Neuron (in vitro differentiated cells): ENCODE data around the gene BGN.

Experiments
- H2AFZ ChIP-seq: one replicate; pipeline ENCODE4 v1.6.1; 2013; ENCODE audit warnings: low read depth, mild to moderate bottlenecking, inconsistent platforms, low read length, moderate library complexity
- H3K27me3 ChIP-seq: one replicate; pipeline ENCODE4 v1.6.1; 2013; ENCODE audit warnings: low read length; ENCODE audit not compliant: insufficient read depth
- H3K36me3 ChIP-seq: one replicate; pipeline ENCODE4 v1.6.1; 2013; ENCODE audit warnings: low read length; ENCODE audit not compliant: insufficient read depth
- H3K4me1 ChIP-seq: one replicate; pipeline ENCODE4 v1.6.1; 2013; ENCODE audit warnings: low read length; ENCODE audit not compliant: insufficient read depth
- H3K4me3 ChIP-seq: 2 replicates; pipeline ENCODE4 v1.5.1; 2013; ENCODE audit warnings: mild to moderate bottlenecking, low read length, moderate library complexity
- H3K9me3 ChIP-seq: one replicate; pipeline ENCODE4 v1.6.1; 2013; ENCODE audit warnings: low read length

The BGN gene

DNA sequence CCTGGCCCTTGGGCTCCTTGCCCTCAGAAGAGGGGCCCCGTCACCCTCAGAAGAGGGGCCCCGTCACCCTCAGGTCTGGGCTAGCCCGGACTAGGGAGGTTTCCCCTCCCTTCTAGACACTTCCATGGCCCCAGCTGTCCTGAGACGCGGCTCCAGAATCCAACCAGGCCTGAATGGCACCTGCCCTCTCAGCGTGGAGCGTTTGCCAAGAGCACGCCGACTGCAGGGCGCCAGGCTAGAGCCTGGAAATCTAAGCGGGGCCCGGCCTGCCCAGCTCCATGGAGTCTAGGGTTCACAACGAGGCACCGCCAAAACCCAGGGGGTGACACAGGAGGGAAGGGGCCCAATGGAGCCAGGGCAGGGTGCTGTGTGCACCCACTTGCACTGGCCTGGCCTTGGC, 14.8 kb downstream of the BGN start:
- Histone ChIP-seq H2AFZ (no peak overlapping the region), H3K27me3 (peaks cover 16% of the 10 kb centered on the region), H3K36me3 (no peaks in the 10 kb centered on the region), H3K9me3 (no peaks in the 10 kb centered on the region), H3K4me3 (no peak overlapping the region), H3K4me1 (no peaks in the 10 kb centered on the region)

DNA sequence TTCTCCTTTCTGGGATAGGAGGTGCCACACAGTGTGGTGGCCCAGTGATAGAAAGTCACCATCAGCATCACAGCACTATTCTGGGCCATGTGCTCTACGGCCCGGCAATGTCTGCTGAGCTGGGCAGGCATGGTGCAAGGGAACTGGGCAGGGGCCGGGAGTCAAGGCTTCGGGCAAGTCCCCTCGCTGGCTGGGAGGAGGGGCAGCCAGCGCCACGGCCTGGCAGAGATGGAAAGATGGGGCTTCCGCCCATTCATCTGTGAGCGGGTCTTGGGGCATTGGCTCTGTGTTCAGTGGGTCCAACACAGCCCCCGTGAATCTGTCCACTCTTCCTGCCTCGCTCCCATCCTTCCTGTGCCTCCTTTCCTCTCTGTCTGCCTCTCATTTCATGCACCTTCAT, 15.6 kb downstream of the BGN start:
- peaks cover 23% of the 10 kb centered on the region for H3K27me3 ChIP-seq
- no peak overlapping the region for H2AFZ ChIP-seq
- no peaks in the 10 kb centered on the region for H3K4me1 ChIP-seq
- H3K36me3 ChIP-seq = no peaks in the 10 kb centered on the region
- H3K9me3 ChIP-seq = no peaks in the 10 kb centered on the region
- H3K4me3 ChIP-seq = no peak overlapping the region

DNA sequence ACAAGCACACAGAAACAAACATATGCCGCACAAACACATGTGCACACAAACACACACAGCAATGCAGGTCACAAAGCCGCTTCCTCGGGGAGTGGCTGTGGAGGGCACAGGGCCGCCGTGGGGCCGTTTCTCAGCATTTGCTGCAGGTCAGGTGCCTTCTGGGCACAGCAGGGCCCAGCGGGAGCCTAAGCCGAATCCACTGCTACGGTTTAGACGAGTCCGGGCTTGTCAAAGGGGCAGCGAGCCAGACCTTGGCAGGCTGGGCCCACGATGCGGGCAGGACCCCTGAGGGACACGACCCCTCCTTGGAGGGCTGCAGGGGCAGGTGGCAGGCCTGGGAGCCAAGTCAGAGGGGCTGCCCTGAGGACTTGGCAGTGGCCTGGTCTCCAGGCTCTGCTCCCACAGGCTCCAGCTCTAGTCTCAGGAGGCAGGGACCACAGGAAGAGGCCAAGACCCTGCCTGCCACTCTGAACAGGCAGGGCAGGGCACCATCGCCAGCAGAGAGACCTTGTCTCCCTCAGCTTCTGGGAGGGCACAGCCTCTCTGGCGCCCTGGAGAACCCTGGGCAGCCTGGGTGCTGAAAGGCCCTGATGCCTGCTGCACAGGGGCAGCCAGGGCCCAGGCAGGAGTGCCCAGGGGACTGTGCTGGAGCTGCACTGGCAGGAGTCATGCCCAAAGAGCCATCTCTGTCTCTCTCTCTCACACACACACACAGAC, 17.2 kb downstream of the BGN start:
- no peaks in the 10 kb centered on the region for H3K9me3 ChIP-seq
- peaks cover 34% of the 10 kb centered on the region for H3K27me3 ChIP-seq
- no peak overlapping the region for H2AFZ ChIP-seq
- no peaks in the 10 kb centered on the region for H3K36me3 ChIP-seq
- H3K4me1 ChIP-seq = no peaks in the 10 kb centered on the region
- H3K4me3 ChIP-seq = no peak overlapping the region

DNA sequence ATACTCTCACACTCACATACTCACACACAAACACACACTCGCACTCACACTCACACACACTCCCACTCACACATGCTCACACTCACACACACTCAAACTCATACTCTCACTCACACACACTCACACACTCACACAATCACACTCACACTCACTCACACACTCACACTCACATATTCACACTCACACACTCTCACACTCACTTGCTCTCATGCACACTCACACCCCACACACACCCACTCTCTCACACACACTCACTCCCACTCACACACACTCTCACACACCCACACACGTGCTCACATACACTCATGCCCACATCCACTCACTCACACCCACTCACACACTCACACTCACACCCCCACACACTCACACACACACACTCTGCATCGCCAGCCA, 17.7 kb downstream of the BGN start:
- no peak overlapping the region for H3K4me3 ChIP-seq
- no peaks in the 10 kb centered on the region for H3K9me3 ChIP-seq
- H3K4me1 ChIP-seq = no peaks in the 10 kb centered on the region
- H3K36me3 ChIP-seq = no peaks in the 10 kb centered on the region
- no peak overlapping the region for H2AFZ ChIP-seq
- peaks cover 36% of the 10 kb centered on the region for H3K27me3 ChIP-seq

DNA sequence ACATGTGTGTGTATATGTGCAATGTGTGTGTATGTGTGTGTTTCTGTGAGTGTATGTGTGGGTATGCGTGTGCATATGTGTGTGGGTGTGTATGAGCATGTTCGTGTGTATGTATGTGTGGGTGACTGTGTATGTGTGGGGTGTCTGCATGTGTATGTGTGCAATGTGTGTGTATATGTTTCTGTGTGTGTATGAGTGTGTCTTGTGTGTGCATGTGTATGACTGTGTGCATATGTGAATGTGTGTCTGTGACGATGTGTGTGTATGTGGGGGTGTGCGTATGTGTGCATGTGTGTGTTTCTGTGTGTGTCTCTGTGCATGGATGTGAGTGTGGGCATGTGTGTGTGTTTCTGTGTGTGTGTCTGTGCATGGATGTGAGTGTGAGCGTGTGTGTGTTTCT, 18.5 kb downstream of the BGN start:
- peaks cover 38% of the 10 kb centered on the region for H3K27me3 ChIP-seq

DNA sequence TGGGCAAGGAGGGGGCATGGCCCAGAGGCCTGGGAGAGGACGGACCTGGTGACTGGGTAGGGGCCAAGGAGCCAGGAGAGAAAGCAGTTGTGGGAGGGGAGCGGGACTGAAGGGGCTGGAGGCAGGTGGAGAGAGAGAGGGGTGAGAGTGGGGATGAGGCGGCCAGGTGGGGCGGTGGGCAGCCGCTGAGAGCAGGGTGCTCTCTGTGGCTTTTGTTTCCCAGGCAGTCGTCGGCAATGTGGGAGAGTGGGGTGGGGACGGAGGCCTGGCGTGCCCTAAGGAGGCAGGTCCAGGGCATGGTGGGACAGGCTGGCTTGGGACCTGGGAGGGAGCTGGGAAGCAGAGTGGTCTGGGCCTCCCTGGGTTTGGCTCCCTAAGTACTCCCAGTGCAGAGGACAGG, 19.5 kb downstream of the BGN start:
- H3K36me3 ChIP-seq = no peaks in the 10 kb centered on the region
- no peak overlapping the region for H2AFZ ChIP-seq
- H3K4me3 ChIP-seq = no peak overlapping the region
- H3K9me3 ChIP-seq = no peaks in the 10 kb centered on the region
- no peaks in the 10 kb centered on the region for H3K4me1 ChIP-seq
- H3K27me3 ChIP-seq = peaks cover 48% of the 10 kb centered on the region

More for the DNA sequence above, 18.5 kb downstream of the BGN start:
- H2AFZ ChIP-seq = no peak overlapping the region
- no peak overlapping the region for H3K4me3 ChIP-seq
- no peaks in the 10 kb centered on the region for H3K4me1 ChIP-seq
- H3K9me3 ChIP-seq = no peaks in the 10 kb centered on the region
- H3K36me3 ChIP-seq = no peaks in the 10 kb centered on the region

DNA sequence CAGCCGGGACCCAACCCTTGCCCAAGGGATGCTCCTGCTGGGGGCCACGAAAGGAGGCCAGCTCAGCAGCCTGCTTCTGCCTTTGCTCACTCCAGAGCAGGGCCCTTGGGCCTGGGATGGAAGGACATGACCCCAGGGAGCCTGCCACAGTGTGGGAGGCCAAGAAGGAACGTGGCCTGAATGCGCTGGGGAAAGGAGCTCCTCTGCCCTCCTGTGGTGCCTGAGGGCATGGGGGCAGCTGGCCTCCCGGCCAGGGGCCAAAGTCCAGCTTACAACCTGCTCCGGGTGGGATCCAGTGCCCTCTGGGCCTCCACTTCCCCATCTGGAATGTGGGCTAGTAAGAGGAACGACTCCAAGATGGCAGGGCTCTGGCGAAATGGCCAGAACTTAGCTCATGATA, 20.7 kb downstream of the BGN start:
- Histone ChIP-seq H2AFZ (no peak overlapping the region), H3K27me3 (peaks cover 48% of the 10 kb centered on the region), H3K4me1 (no peaks in the 10 kb centered on the region), H3K4me3 (no peak overlapping the region), H3K36me3 (no peaks in the 10 kb centered on the region), H3K9me3 (no peaks in the 10 kb centered on the region)

DNA sequence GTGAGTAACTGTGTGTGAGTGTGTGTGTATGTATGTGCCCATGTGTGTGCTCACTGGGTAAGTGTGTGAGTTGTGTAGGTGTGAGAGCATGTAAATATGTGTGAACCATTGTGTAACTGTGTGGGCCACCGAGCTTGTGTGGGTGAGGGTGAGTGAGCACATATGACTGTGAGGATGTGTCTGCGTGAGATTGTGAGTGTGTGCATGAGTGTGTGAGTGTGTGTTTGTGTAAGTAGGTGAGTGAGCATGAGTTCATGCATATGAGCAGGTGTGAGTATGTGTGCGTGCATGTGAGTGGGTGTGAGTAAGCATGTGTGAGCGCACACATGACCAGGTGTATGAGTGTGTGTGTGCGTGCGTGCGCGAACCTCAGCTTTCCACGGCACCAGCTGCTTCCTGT, 21.3 kb downstream of the BGN start:
- Histone ChIP-seq H3K4me1 (no peaks in the 10 kb centered on the region), H3K36me3 (no peaks in the 10 kb centered on the region), H3K27me3 (peaks cover 49% of the 10 kb centered on the region), H3K9me3 (no peaks in the 10 kb centered on the region), H2AFZ (no peak overlapping the region), H3K4me3 (no peak overlapping the region)

DNA sequence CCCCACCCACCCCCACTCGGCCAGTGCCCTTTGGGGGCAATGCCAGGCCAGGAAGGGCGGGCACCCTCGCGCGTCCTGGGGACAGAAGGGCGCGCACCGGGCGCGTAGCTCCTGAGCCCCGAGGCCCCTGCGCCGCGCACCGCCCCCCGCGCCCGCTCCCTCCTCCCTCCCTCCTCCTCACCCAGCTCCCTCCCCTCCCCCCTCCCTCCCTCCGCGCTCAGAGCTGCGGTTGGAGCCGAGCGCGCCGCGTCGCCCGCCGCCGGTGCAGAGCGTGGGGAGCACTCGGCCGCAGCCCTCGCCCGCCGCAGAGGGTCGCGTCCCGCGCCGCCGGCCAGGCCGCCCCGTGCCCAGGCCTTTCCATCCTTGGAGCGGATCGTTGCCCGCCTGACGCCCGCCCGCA, 22.6 kb downstream of the BGN start, which contains the start of gene ATP2B3:
Gene ATP2B3, plus strand, starts transcription at position 220 of the 400 bp plus-strand sequence. CDS start 18,606 bp downstream, outside the sequence.
- H3K4me3 ChIP-seq = no peak within 1 kb of the TSS

DNA sequence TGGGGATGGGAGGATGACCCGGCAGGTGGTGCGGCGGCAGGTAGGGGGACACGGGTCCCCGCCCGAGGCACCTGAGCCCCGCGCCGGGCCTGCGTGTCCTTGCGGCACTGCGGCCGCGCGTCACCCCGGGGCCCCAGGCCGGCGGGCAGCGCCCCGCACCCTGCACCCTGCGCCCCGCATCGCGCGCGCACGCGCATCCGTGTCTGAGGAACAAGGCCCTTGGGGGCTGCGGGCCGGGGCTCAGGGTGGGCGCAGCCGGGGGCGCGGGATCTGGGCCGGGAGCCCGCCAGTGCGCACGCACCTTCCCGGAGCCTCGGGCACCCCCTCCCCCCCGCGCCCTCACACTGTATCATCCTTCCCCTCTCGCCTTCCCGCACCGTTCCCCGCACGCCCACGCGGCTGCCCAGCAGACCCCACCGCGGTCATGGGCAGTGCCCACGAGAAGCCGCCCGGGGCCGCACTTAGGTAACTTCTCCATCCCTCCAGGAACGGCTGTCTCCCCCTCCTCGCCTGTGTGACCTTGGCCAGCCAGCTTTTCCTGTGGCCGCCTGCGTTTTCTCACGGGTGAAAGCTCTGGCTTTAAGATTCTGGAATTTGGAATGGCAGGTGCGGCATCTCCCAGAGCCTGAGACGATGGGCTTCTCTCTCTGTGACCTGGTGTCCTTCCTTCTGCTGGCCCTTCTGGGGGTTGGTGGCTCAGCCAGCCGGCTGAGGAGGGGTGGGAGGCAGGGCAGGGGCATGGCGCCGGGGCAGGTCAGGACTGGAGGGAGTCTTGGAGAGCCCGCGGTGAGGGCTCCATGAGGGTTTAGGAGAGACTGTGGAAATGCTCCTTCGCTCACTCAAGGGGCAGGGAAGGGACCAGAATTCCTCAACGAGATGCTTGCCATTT, 23.4 kb downstream of the BGN start:
- Histone ChIP-seq H3K9me3 (no peaks in the 10 kb centered on the region), H3K4me1 (no peaks in the 10 kb centered on the region), H2AFZ (no peak overlapping the region), H3K4me3 (no peak overlapping the region), H3K27me3 (peaks cover 63% of the 10 kb centered on the region), H3K36me3 (no peaks in the 10 kb centered on the region)

More for the DNA sequence above, 22.6 kb downstream of the BGN start, which contains the start of gene ATP2B3:
- Histone ChIP-seq H3K36me3 (no peaks in the 10 kb centered on the region), H3K4me1 (no peaks in the 10 kb centered on the region), H3K9me3 (no peaks in the 10 kb centered on the region), H3K27me3 (peaks cover 59% of the 10 kb centered on the region), H2AFZ (no peak within 1 kb of the TSS)

DNA sequence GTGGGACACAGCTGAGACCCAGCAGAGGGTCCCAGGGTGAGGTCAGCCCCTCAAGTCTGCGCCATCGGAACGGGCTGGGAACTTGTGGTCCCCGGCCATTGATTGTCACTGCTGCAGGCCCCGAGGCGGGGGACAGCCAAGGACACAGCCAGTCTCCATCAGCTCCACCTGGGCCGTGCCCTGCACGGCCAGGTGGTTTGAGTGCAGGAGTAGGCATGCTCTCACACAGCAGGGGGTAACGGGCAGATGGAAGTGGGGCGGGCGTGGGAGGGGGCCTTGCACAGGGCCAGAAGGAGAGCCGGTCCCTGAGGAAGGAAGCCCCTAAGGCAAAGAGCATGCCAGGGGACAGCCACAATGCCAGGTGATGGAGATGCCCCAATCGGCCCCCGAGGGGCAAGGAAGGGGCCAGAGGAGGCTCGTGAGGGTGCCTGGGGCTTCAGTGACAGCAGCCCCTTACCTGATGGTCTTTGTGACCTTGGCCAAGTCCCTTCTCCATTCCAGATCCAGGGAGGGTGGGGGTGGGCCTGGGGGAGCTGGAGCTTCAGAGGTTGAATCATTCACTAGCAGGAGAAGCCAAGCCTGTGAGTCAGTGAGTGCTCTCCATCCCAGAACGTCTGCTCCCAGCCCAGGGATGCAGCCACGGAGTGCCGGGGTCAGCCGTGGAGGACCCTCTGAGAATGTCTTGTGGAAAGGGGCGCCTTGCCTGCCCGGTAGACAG, 24.9 kb downstream of the BGN start:
- H3K4me1 ChIP-seq = no peaks in the 10 kb centered on the region
- peaks cover 70% of the 10 kb centered on the region for H3K27me3 ChIP-seq
- H3K9me3 ChIP-seq = no peaks in the 10 kb centered on the region
- no peaks in the 10 kb centered on the region for H3K36me3 ChIP-seq
- H2AFZ ChIP-seq = no peak overlapping the region
- no peak overlapping the region for H3K4me3 ChIP-seq

DNA sequence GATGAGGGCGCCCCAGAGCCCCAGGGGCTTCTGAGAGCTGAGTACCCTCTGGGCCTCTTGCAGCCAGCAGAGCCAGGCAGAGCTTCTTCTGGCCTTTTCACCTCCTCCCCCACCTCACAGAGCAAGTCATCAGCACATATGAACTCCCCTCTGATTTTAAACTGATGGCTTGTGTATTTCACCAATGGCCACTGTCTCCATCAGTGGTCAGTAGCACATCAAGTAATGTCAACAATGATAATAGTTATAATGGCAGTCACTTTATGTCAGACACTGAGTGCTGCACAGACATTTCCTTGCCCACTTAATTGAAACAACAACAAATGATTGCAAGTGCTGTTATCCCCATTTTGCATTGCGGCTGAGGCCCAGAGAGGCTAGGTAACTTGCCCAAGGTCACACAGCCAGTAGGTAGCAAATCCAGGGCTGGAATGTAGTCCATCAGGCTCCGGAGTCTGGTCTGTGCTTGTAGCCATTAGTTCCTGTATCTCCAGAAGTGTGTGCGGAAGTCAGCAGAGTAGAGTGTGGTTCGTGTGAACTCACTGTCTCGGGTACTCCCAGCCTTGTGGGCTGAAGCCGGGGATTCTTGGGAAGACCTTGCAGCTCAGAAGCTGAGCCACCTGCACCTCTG, 25.6 kb downstream of the BGN start:
- Histone ChIP-seq H3K4me3 (no peak overlapping the region), H3K4me1 (no peaks in the 10 kb centered on the region), H3K9me3 (no peaks in the 10 kb centered on the region), H3K27me3 (peaks cover 66% of the 10 kb centered on the region), H2AFZ (no peak overlapping the region), H3K36me3 (no peaks in the 10 kb centered on the region)
